ENCODE data around the gene HOXC12. TPM values are rescaled to one million over a fixed set of nuclear protein-coding genes. Genes with fewer than 3 reads are reported as not detected.

HOXC12 gene
- polyA plus RNA-seq, 12 donors, result 0.08 TPM; not detected in 11

- no peak for DNase-seq
These were observed 1.7 kb downstream of the HOXC12 start for GRCh38 chr12:53956251-53956887.

DNA sequence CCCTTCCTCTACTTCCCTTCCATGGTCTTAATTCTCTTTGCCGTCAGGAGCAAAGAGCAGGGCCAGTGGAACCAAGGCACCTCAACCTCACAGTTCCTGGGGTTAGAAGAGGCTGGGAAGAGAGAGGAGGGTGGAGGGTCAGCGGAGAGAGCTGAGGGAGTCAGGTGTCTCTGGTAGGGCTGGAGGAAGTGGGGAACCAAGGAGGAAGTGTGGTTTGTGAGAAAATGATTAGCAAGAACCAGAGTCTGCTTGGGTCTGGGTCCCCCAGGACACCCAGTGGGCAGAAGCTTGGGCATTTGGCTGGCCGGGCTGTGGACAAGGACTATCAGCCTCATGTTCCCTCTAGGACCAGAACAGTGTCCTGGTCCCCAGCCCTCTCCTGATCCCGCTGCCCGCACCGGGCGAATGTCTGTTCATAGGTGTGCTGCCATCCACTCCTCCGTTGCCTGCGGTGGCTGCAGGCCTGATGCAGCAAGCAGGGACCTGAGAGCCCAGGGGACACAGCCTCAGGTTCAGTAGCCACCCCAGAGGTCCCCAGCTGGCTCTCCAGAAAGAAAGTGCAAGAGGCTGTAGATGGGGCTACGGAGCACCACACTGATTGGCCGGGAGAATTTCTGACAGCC, 2.3 kb downstream of the HOXC12 start:
- DNase-seq, result no peak

- no peak for DNase-seq
These were observed 3.4 kb downstream of the HOXC12 start for GRCh38 chr12:53958128-53958527.

DNA sequence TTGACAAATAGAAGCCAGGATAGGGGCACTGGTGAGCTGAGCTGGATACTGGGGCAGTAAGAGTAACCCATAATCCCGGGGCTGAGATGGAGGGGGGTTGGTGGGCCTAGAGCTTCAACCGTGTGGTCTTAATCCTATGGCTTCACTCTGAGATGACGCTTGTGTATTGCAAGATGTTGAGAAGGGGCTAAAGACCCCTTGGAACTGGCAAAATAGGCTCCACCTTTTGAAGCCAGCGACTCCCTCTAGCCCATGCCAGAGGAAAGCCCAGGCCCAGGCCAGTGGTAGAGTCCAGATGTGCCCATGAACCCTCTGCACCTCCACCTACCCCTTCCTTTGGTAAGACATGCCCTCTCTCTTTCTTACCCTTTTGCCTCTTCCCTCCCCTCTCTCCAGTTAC, 4.6 kb downstream of the HOXC12 start:
- no peak for DNase-seq

DNA sequence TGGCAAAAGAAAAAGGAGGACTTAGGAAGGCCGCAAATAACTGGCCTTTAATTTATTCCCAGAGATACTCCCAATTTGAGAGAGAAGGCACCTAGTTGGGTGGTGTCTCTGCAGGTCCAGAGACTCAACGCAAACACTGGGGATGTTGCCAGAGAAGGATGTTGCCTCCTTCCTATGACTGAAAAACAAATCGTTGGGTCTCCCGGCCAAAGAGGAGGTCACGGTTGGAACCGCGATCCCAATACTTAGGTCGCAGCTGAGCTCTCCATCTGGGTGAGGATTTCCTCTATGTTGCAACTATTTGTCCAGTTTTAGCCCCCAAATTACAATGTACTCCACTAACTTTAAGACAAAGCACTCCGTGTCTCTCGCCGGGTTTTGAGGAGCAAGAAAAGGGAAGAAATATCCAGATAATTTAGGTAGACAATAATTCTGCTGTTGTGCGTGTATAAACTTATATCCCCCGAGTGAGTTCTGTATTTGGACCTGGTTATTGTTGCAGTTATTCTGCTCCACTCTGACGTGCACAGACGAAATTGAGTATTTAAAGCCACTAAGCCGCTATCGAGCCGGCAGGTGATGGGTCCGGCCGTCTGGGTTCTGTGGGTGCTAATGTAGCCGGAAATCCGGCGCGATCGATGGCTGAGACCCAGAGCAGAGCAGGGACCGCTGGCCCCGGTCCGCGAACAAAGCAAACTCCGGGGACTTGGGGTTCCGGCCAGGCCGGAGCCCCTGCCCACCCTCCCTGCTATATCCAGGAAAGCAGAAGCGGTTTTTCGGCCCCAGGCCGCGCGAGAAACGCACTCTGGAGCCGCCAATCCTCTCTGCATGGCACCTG, 5.7 kb downstream of the HOXC12 start:
- no peak for DNase-seq

GRCh38 chr12:53961025-53961761, 6.5 kb downstream of the HOXC12 start:
- no peak for DNase-seq

DNA sequence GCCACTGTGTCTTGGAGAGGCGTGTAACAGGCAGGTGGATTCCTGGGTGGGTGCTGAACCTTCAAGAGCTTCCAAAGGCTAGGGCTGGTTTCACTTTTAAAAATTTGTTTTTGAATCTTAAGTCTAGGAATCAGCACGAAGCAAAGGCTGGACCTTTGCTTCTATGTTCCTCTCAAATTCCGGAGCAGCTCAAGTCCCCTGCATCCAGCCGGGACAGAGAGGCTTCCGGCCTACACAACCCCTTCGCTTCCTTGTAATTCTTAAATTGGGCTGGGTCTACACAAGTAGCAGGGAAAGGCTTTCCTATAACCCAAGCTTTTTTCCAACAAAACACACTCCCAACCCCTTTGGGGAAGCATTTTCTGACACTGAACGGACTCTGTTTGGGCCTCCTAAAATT, 8.3 kb downstream of the HOXC12 start:
- no peak for DNase-seq

DNA sequence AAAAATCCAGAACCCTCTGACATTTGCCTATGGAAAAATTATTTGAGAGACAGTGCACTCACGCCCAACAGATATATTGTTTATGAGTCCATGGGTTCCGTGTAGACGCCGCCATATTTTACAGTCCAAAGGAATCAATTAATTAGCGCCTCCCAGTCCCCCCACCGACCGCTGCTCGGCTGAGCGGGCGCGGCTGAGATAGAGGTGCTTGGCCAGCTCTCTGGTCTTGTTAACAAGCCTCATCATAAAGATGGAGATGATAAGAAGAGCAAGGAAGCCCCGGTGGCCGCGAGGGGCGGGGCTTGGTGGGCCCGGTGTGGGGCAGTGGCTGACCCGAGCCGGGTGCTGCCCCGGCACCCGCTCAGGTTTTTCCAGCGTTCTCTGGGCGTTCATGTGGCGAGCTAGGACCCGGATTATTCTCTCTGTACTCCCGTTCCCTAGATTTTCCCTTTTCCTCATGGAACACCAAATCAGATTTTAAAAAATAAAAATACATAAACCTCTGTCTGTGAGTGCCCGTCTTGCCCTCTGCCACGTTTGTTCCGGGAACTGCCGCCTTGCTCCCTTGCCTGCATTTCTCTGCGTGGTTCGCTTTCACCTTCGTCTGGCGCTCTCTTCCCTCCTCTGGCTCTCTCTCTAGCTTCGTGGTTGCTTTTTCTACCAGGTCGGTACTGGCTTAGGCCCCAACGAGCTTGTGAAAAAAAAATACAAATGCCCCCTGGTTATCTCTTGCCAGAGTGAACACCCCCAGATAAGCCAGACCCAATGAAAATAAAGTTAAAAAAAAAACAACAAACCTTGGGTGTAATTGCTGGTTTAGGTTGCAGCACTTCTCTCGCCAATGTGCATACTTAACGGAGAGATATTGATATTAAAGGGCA, 9.0 kb downstream of the HOXC12 start:
- no peak for DNase-seq

- DNase-seq, result no peak
These were observed 9.6 kb downstream of the HOXC12 start for GRCh38 chr12:53964315-53964713.

- DNase-seq, result no peak
These were observed 10.8 kb downstream of the HOXC12 start for GRCh38 chr12:53965281-53966084.

- no peak for DNase-seq
These were observed 11.3 kb downstream of the HOXC12 start for GRCh38 chr12:53966085-53966384.

GRCh38 chr12:53966385-53967133, 11.9 kb downstream of the HOXC12 start:
- no peak for DNase-seq

DNA sequence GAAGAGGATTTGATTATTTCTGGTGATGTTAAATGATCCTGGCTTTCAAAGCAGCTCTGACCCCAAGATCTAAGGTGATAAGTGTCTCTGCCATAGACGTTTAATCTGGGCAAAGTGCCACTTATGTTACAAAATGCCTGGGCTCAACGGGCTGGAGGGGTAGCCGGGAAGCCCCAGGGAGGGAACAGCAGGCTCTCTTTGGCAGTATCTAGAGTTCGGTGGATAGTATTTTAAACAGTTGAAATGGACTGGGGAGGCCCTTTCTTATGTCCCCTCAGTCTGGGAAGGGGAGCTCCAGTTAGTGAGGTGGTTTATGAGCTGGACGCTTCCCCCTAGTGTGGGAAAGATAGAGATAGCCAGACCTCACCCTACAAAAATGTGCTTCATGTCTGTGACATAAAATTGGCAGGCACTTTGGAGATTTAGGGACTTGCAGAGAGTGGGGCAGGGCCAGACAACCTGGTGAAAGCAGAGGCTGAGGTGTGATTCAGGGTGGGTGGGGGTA, 12.8 kb downstream of the HOXC12 start:
- DNase-seq, result no peak

- no peak for DNase-seq
These were observed 13.8 kb downstream of the HOXC12 start for GRCh38 chr12:53968214-53969127.

DNA sequence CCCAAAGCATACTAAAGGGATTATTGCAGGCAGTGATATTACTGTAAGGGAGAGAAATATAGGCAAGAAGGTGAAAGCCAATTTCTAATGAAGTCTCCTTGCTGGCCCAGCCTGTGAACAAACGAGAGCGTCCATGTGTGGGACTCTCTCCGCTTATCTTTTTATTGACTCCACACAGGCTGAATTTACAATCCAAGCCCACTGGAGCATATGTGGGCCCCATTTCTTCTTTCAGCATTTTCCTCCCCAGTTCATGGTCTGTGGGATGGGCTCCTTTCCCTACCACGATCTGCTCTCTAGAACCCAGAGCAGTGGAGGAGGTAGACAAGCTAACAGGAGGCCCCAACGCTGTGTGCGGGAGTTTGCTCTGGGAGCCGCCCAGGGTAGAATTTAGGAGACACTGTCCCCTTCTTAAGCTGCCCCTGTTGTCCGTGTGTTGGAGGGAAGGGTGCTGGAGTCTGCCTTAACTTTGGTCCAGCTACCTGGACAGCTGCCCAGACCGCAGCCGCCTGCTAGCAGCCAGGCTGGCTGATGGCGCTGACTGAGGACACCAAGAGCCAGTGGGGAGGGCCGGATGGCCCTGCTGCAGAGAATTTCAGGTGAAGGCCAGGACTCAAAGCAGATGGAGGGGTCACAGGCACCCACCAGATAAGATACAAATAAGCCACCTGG, 15.0 kb downstream of the HOXC12 start:
- no peak for DNase-seq

- DNase-seq, result no peak
These were observed 15.7 kb downstream of the HOXC12 start for GRCh38 chr12:53970451-53970850.

- DNase-seq, result no peak
These were observed 16.4 kb downstream of the HOXC12 start for GRCh38 chr12:53971129-53971528.

GRCh38 chr12:53971686-53972085, 17.0 kb downstream of the HOXC12 start:
- DNase-seq, result no peak

All from muscle of arm (tissue), 12 donors.